ENCODE data around the gene DENND4B. TPM values are rescaled to one million over a fixed set of nuclear protein-coding genes. Genes with fewer than 3 reads are reported as not detected.

Gene DENND4B
- total and polyA plus RNA-seq, 2 of the 4 experiments (the other 2 are of a cell fraction), result 1.8 to 25.2 TPM

- peak; percentile 60 for TF ChIP-seq CTCF (conservative IDR thresholded peaks at IDR 0.05; ENCODE audit: low read depth, low read length)
- TF ChIP-seq MXI1 (IDR thresholded peaks at IDR 0.05; ENCODE audit: borderline replicate concordance, low read depth, low read length), result peak; percentile 90
Measured at GRCh38 chr1:153967107-153967999, 20.8 kb upstream of the DENND4B start, which contains the start of gene CREB3L4 (continued).
